MM.1S (cell line): ENCODE results near the gene MAP9.

ENCODE experiments used
- DNase-seq: peaks from one replicate; pipeline ENCODE4 v3.0.0-alpha.2; 2015
- H2AFZ ChIP-seq: fragments of 300-600 bp; sonication (generic); 2 replicates; pipeline ENCODE4 v1.6.0; 2016; ENCODE audit warnings: antibody characterized with exemption, low read length
- H3F3A ChIP-seq: fragments of 300-600 bp; sonication (generic); 2 replicates; pipeline ENCODE4 v1.6.1; 2016; ENCODE audit warnings: mild to moderate bottlenecking, antibody characterized with exemption, low read length, moderate library complexity, mixed read lengths; ENCODE audit not compliant: insufficient read depth
- H3K27ac ChIP-seq: fragments of 300-600 bp; sonication (generic); 2 replicates; pipeline ENCODE4 v1.5.1; 2016; ENCODE audit warnings: mild to moderate bottlenecking, low read length
- H3K27me3 ChIP-seq: fragments of 300-600 bp; sonication (generic); replicated peaks from 2 replicates; pipeline ENCODE4 v1.6.0; 2016; ENCODE audit warnings: low read length; ENCODE audit not compliant: insufficient read depth
- H3K36me3 ChIP-seq: fragments of 300-600 bp; sonication (generic); replicated peaks from 2 replicates; pipeline ENCODE4 v1.6.1; 2016; ENCODE audit warnings: mild to moderate bottlenecking, low read length, mixed read lengths; ENCODE audit not compliant: insufficient read depth
- H3K4me1 ChIP-seq: fragments of 300-600 bp; sonication (generic); 2 replicates; pipeline ENCODE4 v1.6.1; 2016; ENCODE audit warnings: low read length, mixed read lengths
- H3K4me2 ChIP-seq: fragments of 300-600 bp; sonication (generic); 2 replicates; pipeline ENCODE4 v1.6.0; 2016; ENCODE audit warnings: low read depth, low read length
- H3K4me3 ChIP-seq: fragments of 300-600 bp; sonication (generic); 2 replicates; pipeline ENCODE4 v1.5.1; 2016; ENCODE audit warnings: low read length, mixed read lengths
- H3K79me2 ChIP-seq: fragments of 300-600 bp; sonication (generic); 2 replicates; pipeline ENCODE4 v1.6.1; 2016; ENCODE audit warnings: mixed run types, low read length, mixed read lengths
- H3K9ac ChIP-seq: fragments of 300-600 bp; sonication (generic); 2 replicates; pipeline ENCODE4 v1.6.1; 2016; ENCODE audit warnings: low read length, mixed read lengths
- H3K9me2 ChIP-seq: fragments of 300-600 bp; sonication (generic); replicated peaks from 2 replicates; pipeline ENCODE4 v1.6.1; 2016; ENCODE audit warnings: mild to moderate bottlenecking, low read length, mixed read lengths; ENCODE audit not compliant: insufficient read depth
- H3K9me3 ChIP-seq: fragments of 300-600 bp; sonication (generic); replicated peaks from 2 replicates; pipeline ENCODE4 v1.6.1; 2016; ENCODE audit warnings: mild to moderate bottlenecking, low read length, mixed read lengths; ENCODE audit not compliant: insufficient read depth
- H4K20me1 ChIP-seq: fragments of 300-600 bp; sonication (generic); 2 replicates; pipeline ENCODE4 v1.6.1; 2016; ENCODE audit warnings: mild to moderate bottlenecking, low read length, moderate library complexity, mixed read lengths; ENCODE audit not compliant: insufficient read depth
- CTCF ChIP-seq: fragments of 300-600 bp; sonication (generic); IDR thresholded peaks from 2 replicates; pipeline ENCODE4 v1.5.1; 2016; ENCODE audit warnings: antibody characterized with exemption, low read length, mixed read lengths
- EZH2 ChIP-seq: fragments of 300-600 bp; sonication (generic); optimal IDR thresholded peaks from 2 replicates; pipeline ENCODE3; 2017; ENCODE audit warnings: low read depth, mild to moderate bottlenecking, antibody characterized with exemption, low read length, mixed read lengths
- EZH2phosphoT487 ChIP-seq: fragments of 300-600 bp; sonication (generic); IDR thresholded peaks from 2 replicates; pipeline ENCODE4 v1.6.1; 2018; ENCODE audit warnings: antibody characterized with exemption, low read length

MAP9 gene

GRCh38 chr4:155342142-155342541 lies 34.6 kb downstream of the MAP9 start:
- H3K4me1 ChIP-seq = no peaks in the 10 kb centered on the region
- H3K27me3 ChIP-seq = no peaks in the 10 kb centered on the region
- H3K9me3 ChIP-seq = no peaks in the 10 kb centered on the region
- H2AFZ ChIP-seq = no peak overlapping the region
- H3F3A ChIP-seq = no peaks in the 10 kb centered on the region
- H3K4me3 ChIP-seq = no peak overlapping the region
- no peak for DNase-seq
- H3K9ac ChIP-seq = no peak overlapping the region
- H3K9me2 ChIP-seq = no peaks in the 10 kb centered on the region
- no peak overlapping the region for H3K4me2 ChIP-seq
- H3K36me3 ChIP-seq = no peaks in the 10 kb centered on the region
- TF ChIP-seq EZH2 (no peak), CTCF (no peak), EZH2phosphoT487 (no peak)
- H3K79me2 ChIP-seq = no peaks in the 10 kb centered on the region
- no peak overlapping the region for H3K27ac ChIP-seq
- H4K20me1 ChIP-seq = no peaks in the 10 kb centered on the region

GRCh38 chr4:155339999-155340398 lies 36.8 kb downstream of the MAP9 start:
- H3K4me2 ChIP-seq = no peak overlapping the region
- H4K20me1 ChIP-seq = no peaks in the 10 kb centered on the region
- no peak overlapping the region for H3K4me3 ChIP-seq
- TF ChIP-seq CTCF (no peak), EZH2phosphoT487 (no peak), EZH2 (no peak)
- no peaks in the 10 kb centered on the region for H3K9me3 ChIP-seq
- no peaks in the 10 kb centered on the region for H3F3A ChIP-seq
- no peak overlapping the region for H3K27ac ChIP-seq
- H3K27me3 ChIP-seq = no peaks in the 10 kb centered on the region
- DNase-seq = no peak
- no peak overlapping the region for H3K9ac ChIP-seq
- H2AFZ ChIP-seq = no peak overlapping the region
- no peaks in the 10 kb centered on the region for H3K9me2 ChIP-seq
- H3K79me2 ChIP-seq = no peaks in the 10 kb centered on the region
- no peaks in the 10 kb centered on the region for H3K4me1 ChIP-seq
- H3K36me3 ChIP-seq = no peaks in the 10 kb centered on the region

GRCh38 chr4:155339588-155339987 lies 37.2 kb downstream of the MAP9 start:
- no peaks in the 10 kb centered on the region for H4K20me1 ChIP-seq
- no peak for DNase-seq
- no peak overlapping the region for H3K27ac ChIP-seq

More at GRCh38 chr4:155339588-155339987, 37.2 kb downstream of the MAP9 start:
- no peaks in the 10 kb centered on the region for H3K36me3 ChIP-seq
- no peak overlapping the region for H3K4me3 ChIP-seq
- H3K79me2 ChIP-seq = no peaks in the 10 kb centered on the region
- H3K9ac ChIP-seq = no peak overlapping the region
- no peaks in the 10 kb centered on the region for H3F3A ChIP-seq
- H2AFZ ChIP-seq = no peak overlapping the region
- H3K9me2 ChIP-seq = no peaks in the 10 kb centered on the region
- H3K4me2 ChIP-seq = no peak overlapping the region
- H3K27me3 ChIP-seq = no peaks in the 10 kb centered on the region
- H3K9me3 ChIP-seq = no peaks in the 10 kb centered on the region
- no peaks in the 10 kb centered on the region for H3K4me1 ChIP-seq
- no peak for TF ChIP-seq EZH2phosphoT487
- no peak for TF ChIP-seq EZH2
- TF ChIP-seq CTCF = no peak
